H1 (cell line): ENCODE data around the gene STX11. TPM values are rescaled to one million over a fixed set of nuclear protein-coding genes. Genes with fewer than 3 reads are reported as not detected.

ENCODE experiments used
- CTCF ChIA-PET: fragments of 300-600 bp; sonication (Branson Sonifier 250); formaldehyde crosslinking; loops from one replicate; lab custom pipeline; 2021; ENCODE audit not compliant: partially characterized antibody; lab: Charles Lee
- POLR2A ChIA-PET: fragments of 300-600 bp; sonication (Branson Sonifier 250); formaldehyde crosslinking; loops from one replicate; lab custom pipeline; 2021; ENCODE audit warnings: inconsistent platforms; ENCODE audit not compliant: partially characterized antibody; lab: Charles Lee
- DNase-seq, 2 experiments: peaks; one replicate each; pipeline versions ENCODE4 v3.0.0 to v3.0.0-alpha.2; 2010 to 2022; ENCODE audit warnings: low spot score in 2 of 2, low read depth in 1 of 2, mixed read lengths in 1 of 2
- FAIRE-seq: peaks from 2 replicates; lab custom pipeline; 2011; peaks lifted over from hg19 to GRCh38; lab: Jason Lieb, UNC
- H2AFZ ChIP-seq: 2 replicates; pipeline ENCODE4 v1.8.1; 2012; ENCODE audit warnings: low read length, inconsistent platforms
- H2AK5ac ChIP-seq: 2 replicates; pipeline ENCODE4 v1.6.1; 2013; ENCODE audit warnings: low read depth, low read length
- H2BK120ac ChIP-seq: replicated peaks from 2 replicates; pipeline ENCODE3; 2013; ENCODE audit warnings: low read depth, low read length, inconsistent platforms
- H2BK12ac ChIP-seq: 2 replicates; pipeline ENCODE4 v1.6.1; 2013; ENCODE audit warnings: low read depth, low read length
- H2BK15ac ChIP-seq: 2 replicates; pipeline ENCODE4 v1.6.1; 2013; ENCODE audit warnings: low read length
- H2BK20ac ChIP-seq: 2 replicates; pipeline ENCODE4 v1.6.1; 2013; ENCODE audit warnings: low read length
- H2BK5ac ChIP-seq: 2 replicates; pipeline ENCODE4 v1.6.1; 2013; ENCODE audit warnings: low read depth, low read length
- H3K14ac ChIP-seq: 2 replicates; pipeline ENCODE4 v1.6.1; 2013; ENCODE audit warnings: inconsistent platforms; ENCODE audit not compliant: insufficient read length
- H3K18ac ChIP-seq: 2 replicates; pipeline ENCODE4 v1.6.1; 2013; ENCODE audit warnings: low read length; ENCODE audit errors: extremely low read depth
- H3K23ac ChIP-seq: 2 replicates; pipeline ENCODE4 v1.6.1; 2013; ENCODE audit warnings: inconsistent platforms; ENCODE audit not compliant: insufficient read length
- H3K23me2 ChIP-seq: 2 replicates; pipeline ENCODE4 v1.6.1; 2013; ENCODE audit warnings: low read depth, low read length
- H3K27ac ChIP-seq: 2 replicates; pipeline ENCODE4 v1.6.1; 2011; ENCODE audit warnings: low read depth, low read length, inconsistent platforms
- H3K27me3 ChIP-seq, 4 experiments: replicated peaks in 1 of 4; 1 replicate in 1 of 4; 2 replicates in 3 of 4; pipeline versions ENCODE4 v1.6.1 to v1.8.1; 2011 to 2013; ENCODE audit warnings: low read length in 3 of 4, mild to moderate bottlenecking in 3 of 4, inconsistent platforms in 2 of 4, mixed read lengths in 2 of 4, moderate library complexity in 1 of 4; ENCODE audit not compliant: control insufficient read depth in 3 of 4, insufficient read depth in 3 of 4; ENCODE audit errors: extremely low read depth in 1 of 4
- H3K36me3 ChIP-seq, 4 experiments: 2 replicates each; pipeline versions ENCODE4 v1.6.1 to v1.8.1; 2011 to 2013; ENCODE audit warnings: mild to moderate bottlenecking in 4 of 4, low read length in 3 of 4, moderate library complexity in 2 of 4, control low read depth in 1 of 4, inconsistent platforms in 1 of 4; ENCODE audit not compliant: insufficient read depth in 4 of 4, control insufficient read depth in 2 of 4
- H3K4ac ChIP-seq: replicated peaks from 2 replicates; pipeline ENCODE3; 2013; ENCODE audit warnings: low read length, low read depth, mixed read lengths, inconsistent platforms; ENCODE audit not compliant: insufficient read length
- H3K4me1 ChIP-seq, 4 experiments: replicated peaks in 1 of 4; 1 replicate in 1 of 4; 2 replicates in 3 of 4; pipeline versions ENCODE4 v1.6.1 to v1.8.1; 2011 to 2013; ENCODE audit warnings: low read length in 3 of 4, inconsistent platforms in 2 of 4, mixed read lengths in 1 of 4; ENCODE audit not compliant: insufficient read depth in 4 of 4, control insufficient read depth in 3 of 4
- H3K4me2 ChIP-seq, 2 experiments: 2 replicates each; pipeline versions ENCODE4 v1.6.1 to v1.8.1; 2011 to 2013; ENCODE audit warnings: low read depth in 2 of 2, low read length in 2 of 2, control low read depth in 1 of 2, inconsistent platforms in 1 of 2, mild to moderate bottlenecking in 1 of 2; ENCODE audit not compliant: insufficient read depth in 1 of 2
- H3K4me3 ChIP-seq, 4 experiments: fragments of 200-600, 300-600 bp in 1 of 4; sonication (generic), shearing (Covaris generic), sonication (Bioruptor Twin) in 1 of 4; 2 replicates each; pipeline versions ENCODE4 v1.5.1 to v1.8.1; 2011 to 2016; ENCODE audit warnings: low read length in 4 of 4, low read depth in 3 of 4, control low read depth in 2 of 4, inconsistent platforms in 2 of 4, mild to moderate bottlenecking in 2 of 4, mixed read lengths in 1 of 4, moderate library complexity in 1 of 4; ENCODE audit not compliant: insufficient read depth in 2 of 4; ENCODE audit errors: extremely low read depth in 1 of 4
- H3K56ac ChIP-seq: replicated peaks from 2 replicates; pipeline ENCODE3; 2013; ENCODE audit warnings: low read depth, mild to moderate bottlenecking, mixed read lengths, low read length, inconsistent platforms; ENCODE audit not compliant: insufficient read length
- H3K79me1 ChIP-seq: 2 replicates; pipeline ENCODE4 v1.6.1; 2013; ENCODE audit warnings: low read depth, low read length, control low read depth
- H3K79me2 ChIP-seq, 2 experiments: 2 replicates each; pipeline versions ENCODE4 v1.6.1 to v1.8.1; 2012 to 2013; ENCODE audit warnings: low read length in 2 of 2, mild to moderate bottlenecking in 2 of 2, inconsistent platforms in 1 of 2; ENCODE audit not compliant: insufficient read depth in 2 of 2, control insufficient read depth in 1 of 2
- H3K9ac ChIP-seq, 4 experiments: replicated peaks in 1 of 4; 1 replicate in 1 of 4; 2 replicates in 3 of 4; pipeline versions ENCODE4 v1.6.1 to v1.8.1; 2011 to 2013; ENCODE audit warnings: low read depth in 3 of 4, low read length in 3 of 4, control low read depth in 2 of 4, mild to moderate bottlenecking in 2 of 4, moderate library complexity in 2 of 4, inconsistent platforms in 1 of 4; ENCODE audit errors: extremely low read depth in 1 of 4
- H3K9me3 ChIP-seq, 2 experiments: 2 replicates each; pipeline versions ENCODE4 v1.6.1 to v1.8.1; 2012 to 2013; ENCODE audit warnings: mild to moderate bottlenecking in 2 of 2, moderate library complexity in 2 of 2, control low read depth in 1 of 2, inconsistent platforms in 1 of 2, low read depth in 1 of 2, low read length in 1 of 2, mixed read lengths in 1 of 2; ENCODE audit not compliant: insufficient read depth in 2 of 2
- H4K20me1 ChIP-seq, 2 experiments: replicated peaks in 1 of 2; 2 replicates each; pipeline versions ENCODE3 to v1.8.1; 2011 to 2013; ENCODE audit warnings: inconsistent platforms in 2 of 2, low read length in 2 of 2, mild to moderate bottlenecking in 1 of 2; ENCODE audit not compliant: insufficient read depth in 2 of 2, control insufficient read depth in 1 of 2
- H4K5ac ChIP-seq: 2 replicates; pipeline ENCODE4 v1.6.1; 2013; ENCODE audit warnings: low read length, low read depth, mixed read lengths, inconsistent platforms; ENCODE audit not compliant: insufficient read length
- H4K8ac ChIP-seq: 2 replicates; pipeline ENCODE4 v1.8.0; 2013; ENCODE audit warnings: mild to moderate bottlenecking, moderate library complexity, low read length, inconsistent platforms; ENCODE audit not compliant: insufficient read depth; ENCODE audit errors: extremely low read depth
- H4K91ac ChIP-seq: replicated peaks from 2 replicates; pipeline ENCODE3; 2013; ENCODE audit warnings: low read length, mixed read lengths, inconsistent platforms; ENCODE audit not compliant: insufficient read length
- BRCA1 ChIP-seq: IDR thresholded peaks from 2 replicates; pipeline ENCODE4 v1.6.1; 2012; ENCODE audit warnings: low read depth, low read length, improper control_type of control experiment
- EZH2 ChIP-seq: fragments of 200-600 bp; sonication (generic); IDR thresholded peaks from 2 replicates; pipeline ENCODE4 v1.7.1; 2012; ENCODE audit warnings: low read depth, mild to moderate bottlenecking, moderate library complexity, low read length, inconsistent platforms; ENCODE audit not compliant: severe bottlenecking
- SIRT6 ChIP-seq: IDR thresholded peaks from one replicate; pipeline ENCODE4 v1.7.1; 2012; ENCODE audit warnings: low read length, inconsistent platforms
- SRF ChIP-seq: IDR thresholded peaks from 2 replicates; pipeline ENCODE4 v1.6.1; 2011; ENCODE audit warnings: mild to moderate bottlenecking, low read depth, low read length, moderate library complexity
- WGBS, 2 experiments: shearing (Covaris generic) in 1 of 2; methylation state at CpG; one replicate each; pipeline versions ENCODE4 v1.1.6 to v1.1.7; 2013 to 2015; ENCODE audit warnings: low lambda C conversion rate in 2 of 2, mixed read lengths in 2 of 2, inconsistent platforms in 1 of 2, low coverage in 1 of 2, missing lambda C conversion rate in 1 of 2; ENCODE audit not compliant: insufficient replicate concordance in 2 of 2, insufficient coverage in 1 of 2, insufficient read length in 1 of 2; ENCODE audit errors: extremely low coverage in 1 of 2, missing lambda C conversion rate in 1 of 2; 5-methylcytosine and 5-hydroxymethylcytosine counted together
- polyA plus RNA-seq, 7 experiments: library from polyadenylated mRNA; depleted of rRNA in 3 of 7; stranded (reverse) in 5 of 7; unstranded in 2 of 7; fragments of >200 nt in 5 of 7; fragments of 200-250 nt in 2 of 7; gene quantifications; 1 replicate in 5 of 7; 2 replicates in 1 of 7; 4 replicates in 1 of 7; pipeline versions ENCODE4 v1.2.1 to v1.2.3, GENCODE V29; 2011 to 2013; ENCODE audit warnings: missing spikeins in 2 of 7, mixed read lengths in 2 of 7
- total RNA-seq: library from RNA; stranded (reverse); fragmentation: NEBNext Ultra II Directional; extraction: Animal tissue kit (Norgen Biotek cat#: 25700); gene quantifications from 2 replicates; pipeline ENCODE4 v1.2.1, GENCODE V29; 2021
- TF ChIP-seq, protein P1 (sequence below): IDR thresholded peaks from 2 replicates; pipeline ENCODE4 v1.6.1; 2012; ENCODE audit warnings: inconsistent platforms

The STX11 gene
- total and polyA plus RNA-seq, 2 of the 8 experiments (the other 6 are each of a cell fraction or from before 2014, with no cell fraction given), result 0.15 to 0.34 TPM

- Histone ChIP-seq H3K23ac (no peak overlapping the region), H3K27me3 (no peaks in the 10 kb centered on the region), H3K4me2 (no peak overlapping the region), H2BK120ac (no peak overlapping the region), H3K4me3 (no peak overlapping the region), H3K79me2 (no peaks in the 10 kb centered on the region), H2AK5ac (no peak overlapping the region), H3K9me3 (no peaks in the 10 kb centered on the region), H2BK20ac (no peak overlapping the region), H4K91ac (no peak overlapping the region), H4K20me1 (no peaks in the 10 kb centered on the region), H3K79me1 (no peaks in the 10 kb centered on the region), H3K9ac (no peak overlapping the region), H2AFZ (no peak overlapping the region), H3K4me1 (no peaks in the 10 kb centered on the region), H3K56ac (no peak overlapping the region), H3K18ac (no peak overlapping the region), H4K8ac (no peak overlapping the region), H3K14ac (no peak overlapping the region), H3K23me2 (no peaks in the 10 kb centered on the region; the same call in 1 of the 2 replicates), H2BK15ac (no peak overlapping the region), H2BK12ac (no peak overlapping the region), H2BK5ac (no peak overlapping the region), H4K5ac (no peak overlapping the region), H3K4ac (no peak overlapping the region), H3K27ac (no peak overlapping the region), H3K36me3 (no peaks in the 10 kb centered on the region)
- ChIA-PET POLR2A (no interaction called here), CTCF (interaction anchor here (0.9 to 1.9 kb wide), 7 partner anchors 34 to 431 kb away, joined by 3 to 4 read pairs (median 3); no protein-coding TSS in a partner anchor)
- FAIRE-seq (no peak), DNase-seq (no peak)
- WGBS, 2 experiments, result 69% methylated on average over 4 of the region's 4 CpGs; no CpG with 5 or more reads in 1 of the 2 experiments
- TF ChIP-seq SRF (no peak), BRCA1 (no peak), EZH2 (no peak), SIRT6 (no peak)
- TF ChIP-seq, protein P1, sequence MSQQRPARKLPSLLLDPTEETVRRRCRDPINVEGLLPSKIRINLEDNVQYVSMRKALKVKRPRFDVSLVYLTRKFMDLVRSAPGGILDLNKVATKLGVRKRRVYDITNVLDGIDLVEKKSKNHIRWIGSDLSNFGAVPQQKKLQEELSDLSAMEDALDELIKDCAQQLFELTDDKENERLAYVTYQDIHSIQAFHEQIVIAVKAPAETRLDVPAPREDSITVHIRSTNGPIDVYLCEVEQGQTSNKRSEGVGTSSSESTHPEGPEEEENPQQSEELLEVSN, result no peak
Measured at GRCh38 chr6:144104488-144104887, 45.8 kb upstream of the STX11 start.
